Endothelial cell of umbilical vein (primary cell): ENCODE data around the gene SMURF2.

Source experiments
- CTCF ChIP-seq, 2 donors: IDR thresholded peaks; 1 replicate in 1 of 2; 2 replicates in 1 of 2; pipeline ENCODE4 v1.5.1; 2011; ENCODE audit warnings: low read length in 2 of 2, mild to moderate bottlenecking in 2 of 2, moderate library complexity in 2 of 2, control low read depth in 1 of 2, inconsistent platforms in 1 of 2, low read depth in 1 of 2; ENCODE audit not compliant: insufficient read depth in 1 of 2; ENCODE audit errors: extremely low read depth in 1 of 2
- JUN ChIP-seq: IDR thresholded peaks from 2 replicates; pipeline ENCODE4 v1.6.1; 2011; ENCODE audit warnings: borderline replicate concordance, low read depth; ENCODE audit not compliant: insufficient read length, insufficient read depth
- POLR2A ChIP-seq: IDR thresholded peaks from 2 replicates; pipeline ENCODE4 v1.6.1; 2012; ENCODE audit warnings: low read depth, mild to moderate bottlenecking, control low read depth, low read length

DNA sequence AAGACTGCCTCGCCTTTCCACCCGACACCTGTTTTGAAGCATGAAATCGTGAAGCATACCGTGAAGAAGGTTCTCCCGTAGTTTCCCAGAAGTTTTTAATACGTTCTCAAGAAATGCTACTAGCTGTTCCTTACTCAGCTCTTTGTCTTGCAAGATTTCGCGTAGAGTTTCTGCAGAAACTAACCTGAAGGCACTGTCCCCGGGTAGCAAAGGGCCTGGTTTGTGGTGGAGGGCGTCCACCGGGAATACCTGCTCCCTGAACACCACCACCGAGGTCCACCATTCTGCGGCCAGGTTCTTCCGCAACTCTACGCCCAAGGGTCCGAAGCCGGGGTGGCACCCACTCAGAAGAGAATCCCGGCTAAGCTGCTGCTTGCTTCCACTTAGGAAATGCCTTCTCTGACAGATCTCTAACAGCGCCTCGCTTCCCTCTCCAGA lies 165.7 kb downstream of the SMURF2 start:
- no peak for TF ChIP-seq CTCF (IDR thresholded peaks at IDR 0.05; ENCODE audit: extremely low read depth in 1 of 2, insufficient read depth in 1 of 2, low read depth in 1 of 2, low read length in 2 of 2)
- no peak for TF ChIP-seq JUN
- TF ChIP-seq POLR2A: no peak
